ENCODE results near the gene PRR22. TPM values are rescaled to one million over a fixed set of nuclear protein-coding genes. Genes with fewer than 3 reads are reported as not detected.

Gene PRR22
- total RNA-seq, 1 experiment from 2014 or later, result 8.1 TPM

DNA sequence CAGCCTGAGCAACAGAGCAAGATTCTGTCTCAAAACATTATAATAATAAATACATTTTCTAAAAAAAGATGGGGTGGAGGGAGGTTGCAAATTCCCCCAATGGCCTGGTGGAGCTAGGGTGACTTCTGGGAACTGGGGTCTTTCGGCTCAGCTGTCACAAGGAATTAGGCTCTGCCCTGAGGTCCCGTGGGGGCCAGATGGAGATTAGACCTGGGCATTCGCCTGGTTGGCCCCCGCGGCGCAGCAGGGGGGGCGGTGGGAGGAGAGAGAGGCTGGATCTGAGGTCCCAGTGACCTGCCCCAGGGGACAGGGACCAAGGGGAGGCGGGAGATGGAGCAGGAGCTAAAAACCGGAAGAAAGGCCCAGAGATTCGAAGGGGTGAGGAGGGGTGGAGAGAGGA is 40.2 kb upstream of the PRR22 start:
- Histone ChIP-seq H2BK12ac (ENCODE audit: insufficient read length, low read depth, low read length) (no peak overlapping the region), H4K5ac (ENCODE audit: insufficient read length, low read depth, low read length) (no peak overlapping the region), H3K27me3 (ENCODE audit: insufficient read depth, low read length) (no peaks in the 10 kb centered on the region), H3K27ac (ENCODE audit: insufficient read length, low read depth, low read length) (no peak overlapping the region), H3K79me2 (ENCODE audit: insufficient read depth, low read length) (no peaks in the 10 kb centered on the region), H3T11ph (ENCODE audit: low read length) (no peak overlapping the region), H3K9ac (ENCODE audit: extremely low read depth, insufficient read length, low read length) (no peak overlapping the region), H3K56ac (ENCODE audit: insufficient read length, low read depth, low read length) (no peak overlapping the region), H3K23ac (ENCODE audit: insufficient read length, low read depth, low read length) (no peak overlapping the region), H2AK5ac (ENCODE audit: insufficient read length, low read length) (no peak overlapping the region), H3K4me2 (ENCODE audit: insufficient read depth, insufficient read length, low read length) (no peak overlapping the region), H4K8ac (replicated peaks; ENCODE audit: insufficient read length, low read depth, low read length) (no peak overlapping the region), H3K18ac (ENCODE audit: insufficient read length, low read depth, low read length) (no peak overlapping the region), H2BK5ac (ENCODE audit: insufficient read length, low read length) (no peak overlapping the region), H3K14ac (ENCODE audit: insufficient read depth, low read length) (no peak overlapping the region), H3K23me2 (ENCODE audit: insufficient read length, low read depth, low read length, poor library complexity, severe bottlenecking) (peaks cover 12% of the 10 kb centered on the region), H2AFZ (ENCODE audit: low read length) (no peak overlapping the region), H2BK20ac (ENCODE audit: low read depth, low read length, poor library complexity, severe bottlenecking) (no peak overlapping the region), H4K91ac (ENCODE audit: insufficient read length, low read depth, low read length) (no peak overlapping the region), H4K20me1 (ENCODE audit: control insufficient read depth, insufficient read depth, insufficient read length) (no peaks in the 10 kb centered on the region), H3K9me3 (ENCODE audit: control insufficient read depth, low read depth, low read length) (no peaks in the 10 kb centered on the region), H2BK120ac (ENCODE audit: low read depth, low read length, poor library complexity, severe bottlenecking) (no peak overlapping the region), H2BK15ac (ENCODE audit: low read depth, low read length) (no peak overlapping the region), H3K79me1 (ENCODE audit: insufficient read depth, low read depth, low read length, poor library complexity, severe bottlenecking) (no peaks in the 10 kb centered on the region), H3K4ac (ENCODE audit: low read depth, low read length) (no peak overlapping the region), H3K4me1 (ENCODE audit: insufficient read depth, low read length) (no peaks in the 10 kb centered on the region)
- H3K27me3 Mint-ChIP-seq (ENCODE audit: low read depth), result peaks cover 12% of the 10 kb centered on the region
- H3K4me1 Mint-ChIP-seq, result peaks cover 2 to 13% of the 10 kb centered on the region in 2 experiments; a peak in 2 of 4 replicates
- DNase-seq, result no peak
- H3K36me3 Mint-ChIP-seq (ENCODE audit: insufficient read depth in 1 of 3, low read depth in 3 of 3), result no peaks in the 10 kb centered on the region
- H3K27ac Mint-ChIP-seq, result no peak overlapping the region
- WGBS (ENCODE audit: extremely low coverage, insufficient read length, low lambda C conversion rate), result no CpG with 5 or more reads among the region's 10 CpGs
- TF ChIP-seq, protein P1, sequence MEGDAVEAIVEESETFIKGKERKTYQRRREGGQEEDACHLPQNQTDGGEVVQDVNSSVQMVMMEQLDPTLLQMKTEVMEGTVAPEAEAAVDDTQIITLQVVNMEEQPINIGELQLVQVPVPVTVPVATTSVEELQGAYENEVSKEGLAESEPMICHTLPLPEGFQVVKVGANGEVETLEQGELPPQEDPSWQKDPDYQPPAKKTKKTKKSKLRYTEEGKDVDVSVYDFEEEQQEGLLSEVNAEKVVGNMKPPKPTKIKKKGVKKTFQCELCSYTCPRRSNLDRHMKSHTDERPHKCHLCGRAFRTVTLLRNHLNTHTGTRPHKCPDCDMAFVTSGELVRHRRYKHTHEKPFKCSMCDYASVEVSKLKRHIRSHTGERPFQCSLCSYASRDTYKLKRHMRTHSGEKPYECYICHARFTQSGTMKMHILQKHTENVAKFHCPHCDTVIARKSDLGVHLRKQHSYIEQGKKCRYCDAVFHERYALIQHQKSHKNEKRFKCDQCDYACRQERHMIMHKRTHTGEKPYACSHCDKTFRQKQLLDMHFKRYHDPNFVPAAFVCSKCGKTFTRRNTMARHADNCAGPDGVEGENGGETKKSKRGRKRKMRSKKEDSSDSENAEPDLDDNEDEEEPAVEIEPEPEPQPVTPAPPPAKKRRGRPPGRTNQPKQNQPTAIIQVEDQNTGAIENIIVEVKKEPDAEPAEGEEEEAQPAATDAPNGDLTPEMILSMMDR (conservative IDR thresholded peaks at IDR 0.05), result no peak
- peaks cover 0 to 1% of the 10 kb centered on the region in 2 experiments; a peak in 2 of 5 replicates for H3K9me3 Mint-ChIP-seq
- H3K4me3 Mint-ChIP-seq, result no peak overlapping the region

All from H9 (cell line).